Mucosa of stomach (tissue), 1 donor: ENCODE measurements around the gene CD300A.

Source experiments
- H3K27me3 ChIP-seq: one replicate; pipeline ENCODE4 v1.7.0; 2013; ENCODE audit warnings: mild to moderate bottlenecking, low read length; ENCODE audit not compliant: control insufficient read depth, insufficient read depth
- H3K36me3 ChIP-seq: one replicate; pipeline ENCODE4 v1.7.0; 2013; ENCODE audit warnings: low read length; ENCODE audit not compliant: control insufficient read depth, insufficient read depth
- H3K4me1 ChIP-seq: one replicate; pipeline ENCODE4 v1.7.0; 2013; ENCODE audit warnings: mild to moderate bottlenecking, low read length; ENCODE audit not compliant: control insufficient read depth, insufficient read depth
- H3K4me3 ChIP-seq: one replicate; pipeline ENCODE4 v1.7.0; 2013; ENCODE audit warnings: low read length
- H3K9ac ChIP-seq: one replicate; pipeline ENCODE4 v1.7.0; 2013; ENCODE audit warnings: mild to moderate bottlenecking, low read length, moderate library complexity
- H3K9me3 ChIP-seq: one replicate; pipeline ENCODE4 v1.7.0; 2013; ENCODE audit warnings: mild to moderate bottlenecking, low read length, moderate library complexity; ENCODE audit not compliant: control insufficient read depth
- donor health status: Pancreatic carcinoma.

CD300A gene

DNA sequence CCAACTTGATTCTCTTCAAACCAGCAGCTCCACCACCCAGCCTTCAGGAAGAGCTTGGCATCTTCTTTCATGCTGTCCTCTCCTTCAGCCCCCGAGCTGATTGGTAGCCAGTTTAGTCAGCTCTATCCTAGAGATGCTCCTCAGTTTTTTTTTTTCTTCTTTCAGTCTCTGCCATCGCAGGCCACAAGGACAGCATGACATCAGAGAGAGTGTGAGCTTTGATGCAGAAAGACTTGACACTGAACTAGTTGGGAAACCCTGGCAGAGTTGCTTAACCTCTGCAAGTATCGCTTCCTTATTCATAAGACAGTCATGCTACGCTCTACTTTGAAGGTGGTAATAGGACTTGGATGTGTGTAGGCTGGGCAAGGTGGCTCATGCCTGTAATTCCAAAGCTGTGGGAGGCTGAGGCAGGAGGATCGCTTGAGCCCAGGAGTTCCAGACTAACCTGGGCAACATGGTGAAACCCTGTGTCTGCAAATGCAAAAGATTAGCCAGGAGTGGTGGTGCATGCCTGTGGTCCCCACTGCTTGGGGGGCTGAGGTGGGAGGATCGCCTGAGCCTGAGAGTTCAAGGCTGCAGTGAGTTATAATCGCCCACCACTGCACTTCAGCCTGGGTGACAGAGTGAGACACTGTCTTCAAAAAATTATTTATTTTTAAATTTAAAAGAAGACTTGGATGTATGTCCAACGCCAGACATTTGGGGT lies 62.2 kb downstream of the CD300A start:
- H3K4me1 ChIP-seq: no peaks in the 10 kb centered on the region
- H3K9ac ChIP-seq: no peak overlapping the region
- no peaks in the 10 kb centered on the region for H3K9me3 ChIP-seq
- H3K36me3 ChIP-seq: no peaks in the 10 kb centered on the region
- H3K27me3 ChIP-seq: no peaks in the 10 kb centered on the region
- no peak overlapping the region for H3K4me3 ChIP-seq

DNA sequence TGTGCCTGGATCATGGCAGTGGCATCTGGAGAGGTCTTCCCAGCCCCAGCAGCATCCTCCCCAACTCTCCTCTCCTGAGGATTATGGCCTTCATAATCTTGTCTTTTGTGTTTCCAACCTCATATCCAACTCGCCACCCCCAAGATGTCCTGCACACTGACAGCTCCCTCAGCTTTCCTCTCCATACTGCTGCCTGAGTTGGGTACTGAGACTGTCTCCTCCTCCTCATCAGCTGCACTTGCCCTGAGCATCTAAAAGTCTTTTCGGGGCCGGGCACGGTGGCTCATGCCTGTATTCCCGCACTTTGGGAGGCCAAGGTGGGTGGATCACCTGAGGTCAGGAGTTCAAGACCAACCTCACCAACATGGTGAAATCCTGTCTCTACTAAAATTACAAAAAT lies 62.8 kb downstream of the CD300A start:
- Histone ChIP-seq H3K27me3 (no peaks in the 10 kb centered on the region), H3K4me1 (no peaks in the 10 kb centered on the region), H3K9ac (no peak overlapping the region), H3K36me3 (no peaks in the 10 kb centered on the region), H3K4me3 (no peak overlapping the region), H3K9me3 (no peaks in the 10 kb centered on the region)

DNA sequence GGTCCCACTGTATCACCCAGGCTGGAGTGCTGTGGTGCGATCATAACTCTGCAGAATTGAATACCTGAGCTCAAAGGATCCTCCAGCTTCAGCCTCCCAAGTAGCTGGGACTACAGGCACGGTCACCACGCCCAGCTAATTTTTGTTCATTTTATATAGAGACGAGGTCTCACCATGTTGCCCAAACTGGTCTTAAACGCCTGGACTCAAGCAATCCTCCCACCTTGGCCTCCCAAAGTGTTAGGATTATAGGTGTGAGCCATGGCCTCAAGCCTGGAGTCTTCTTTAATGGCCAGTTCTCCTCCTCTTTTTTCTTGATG lies 64.4 kb downstream of the CD300A start:
- H3K4me3 ChIP-seq: no peak overlapping the region
- no peaks in the 10 kb centered on the region for H3K36me3 ChIP-seq
- no peak overlapping the region for H3K9ac ChIP-seq
- H3K27me3 ChIP-seq: no peaks in the 10 kb centered on the region
- H3K9me3 ChIP-seq: no peaks in the 10 kb centered on the region
- H3K4me1 ChIP-seq: no peaks in the 10 kb centered on the region

DNA sequence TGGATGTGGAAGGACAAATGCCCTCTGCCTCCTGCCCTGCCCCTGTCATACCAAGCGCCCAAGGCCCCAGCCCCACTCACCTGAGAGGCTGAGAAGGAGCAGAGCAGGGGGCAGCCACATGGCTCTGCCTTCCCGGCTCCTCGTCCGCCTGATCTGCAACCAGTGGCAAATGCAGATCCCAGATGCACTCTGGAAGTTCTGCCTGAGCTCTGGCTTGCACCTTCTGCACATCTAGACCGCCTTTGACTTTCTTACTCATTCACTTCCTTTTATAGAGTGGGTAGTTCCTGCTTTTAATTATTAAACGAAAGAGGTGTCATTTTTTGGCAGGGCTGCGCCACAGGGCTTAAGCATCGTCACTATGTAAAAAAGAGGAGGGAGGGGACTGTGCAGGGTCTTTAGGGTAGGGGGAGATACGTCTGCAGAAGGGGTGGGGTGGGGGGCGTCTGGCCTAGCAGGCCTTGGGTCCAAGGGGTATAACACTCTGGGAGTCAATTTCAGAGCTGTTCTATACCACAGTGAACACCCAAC lies 64.9 kb downstream of the CD300A start, which contains the start of gene CD300LB:
Gene CD300LB, minus strand, starts transcription at position 245 of the 531 bp plus-strand sequence. Its CDS starts 125 bp downstream, at position 120.
- no peak within 1 kb of the TSS for H3K9ac ChIP-seq
- no peaks in the 10 kb centered on the region for H3K4me1 ChIP-seq
- no peaks in the 10 kb centered on the region for H3K9me3 ChIP-seq
- H3K36me3 ChIP-seq: no peaks in the 10 kb centered on the region
- no peak within 1 kb of the TSS for H3K4me3 ChIP-seq
- H3K27me3 ChIP-seq: no peaks in the 10 kb centered on the region

- H3K27me3 ChIP-seq: no peaks in the 10 kb centered on the region
- H3K9ac ChIP-seq: no peak overlapping the region
- no peaks in the 10 kb centered on the region for H3K36me3 ChIP-seq
- no peaks in the 10 kb centered on the region for H3K9me3 ChIP-seq
- no peak overlapping the region for H3K4me3 ChIP-seq
- H3K4me1 ChIP-seq: no peaks in the 10 kb centered on the region
Observed at GRCh38 chr17:74532115-74532514, 65.7 kb downstream of the CD300A start.
